ENCODE results near the gene TXNDC5. TPM values are rescaled to one million over a fixed set of nuclear protein-coding genes. Genes with fewer than 3 reads are reported as not detected.

Gene TXNDC5
- total RNA-seq, 2 donors from 2014 or later = 151 to 172 TPM

- peaks cover 42% of the 10 kb centered on the region for H3K36me3 ChIP-seq
- no peak for DNase-seq (ENCODE audit: low spot score)
- H3K9me3 ChIP-seq = no peaks in the 10 kb centered on the region
- H3K27ac ChIP-seq = no peak overlapping the region
- no peak for TF ChIP-seq CTCF (IDR thresholded peaks at IDR 0.05)
- H3K4me1 ChIP-seq (ENCODE audit: control insufficient read depth in 1 of 2, low read depth in 2 of 2) = peaks cover 7 to 15% of the 10 kb centered on the region in 2 donors
- H3K27me3 ChIP-seq (replicated peaks; ENCODE audit: insufficient read depth) = no peaks in the 10 kb centered on the region
- no peak overlapping the region for H3K4me3 ChIP-seq
- ATAC-seq (ENCODE audit: insufficient number of reproducible peaks, low FRiP score, low read depth) = no peak
Observed at GRCh38 chr6:7905416-7905815, 5.2 kb downstream of the TXNDC5 start.

DNA sequence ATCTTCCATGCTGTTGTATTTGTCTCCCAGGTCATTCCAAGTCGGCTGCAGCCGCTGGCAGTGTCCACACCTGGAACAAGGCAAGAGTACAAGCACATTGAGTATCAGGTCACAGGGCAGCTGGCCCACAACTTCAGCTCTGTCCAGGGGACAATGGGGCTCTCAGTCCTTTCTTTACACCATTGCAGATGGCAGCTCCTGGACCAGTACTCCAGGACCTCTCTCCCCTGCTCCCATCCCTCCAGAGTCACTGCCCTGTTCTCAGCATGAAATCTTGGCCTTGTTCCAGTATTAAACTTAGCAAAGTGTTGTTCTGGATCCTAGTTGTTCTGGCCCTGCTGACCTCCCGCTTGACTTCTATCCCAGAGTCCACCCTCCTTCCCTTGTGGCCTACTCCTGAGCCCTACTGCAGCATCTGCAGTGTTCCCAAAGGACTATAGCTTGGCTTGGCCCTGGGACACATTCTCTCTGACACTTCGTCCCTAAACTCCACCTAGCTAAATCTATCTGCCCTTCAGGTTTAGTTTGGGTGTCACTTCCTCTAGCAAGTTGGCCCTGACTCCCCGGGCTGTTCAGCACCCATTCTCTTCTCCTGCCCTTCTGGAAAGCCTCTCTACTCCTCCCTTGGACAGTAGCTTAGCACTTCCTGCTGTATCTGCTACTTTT is 5.8 kb downstream of the TXNDC5 start:
- no peak for TF ChIP-seq CTCF (IDR thresholded peaks at IDR 0.05)
- Histone ChIP-seq H3K27ac (no peak overlapping the region), H3K9me3 (no peaks in the 10 kb centered on the region), H3K4me1 (ENCODE audit: control insufficient read depth in 1 of 2, low read depth in 2 of 2) (peaks cover 7 to 15% of the 10 kb centered on the region in 2 donors), H3K4me3 (no peak overlapping the region), H3K27me3 (replicated peaks; ENCODE audit: insufficient read depth) (no peaks in the 10 kb centered on the region), H3K36me3 (peaks cover 44% of the 10 kb centered on the region)
- DNase-seq (ENCODE audit: low spot score) (no peak), ATAC-seq (ENCODE audit: insufficient number of reproducible peaks, low FRiP score, low read depth) (no peak)

DNA sequence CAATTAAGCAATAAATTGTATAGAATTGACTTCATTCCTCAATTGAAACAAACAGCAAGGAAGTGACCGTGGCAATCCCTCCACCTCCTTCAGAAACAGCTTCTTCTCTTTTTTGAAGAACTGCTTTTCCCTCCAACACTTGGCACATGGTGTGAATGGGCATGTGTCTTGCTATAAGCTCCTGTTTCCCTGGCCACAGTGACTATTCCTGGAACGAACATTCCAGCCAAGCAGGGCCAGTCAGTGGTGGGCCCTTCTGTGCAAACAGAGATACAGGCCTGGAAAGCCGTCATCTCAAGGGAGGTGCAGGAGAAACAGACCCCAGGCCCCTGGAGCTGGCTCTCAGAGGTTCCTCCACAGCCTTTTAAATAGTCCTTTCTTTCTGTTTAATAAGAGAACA is 6.9 kb downstream of the TXNDC5 start:
- Histone ChIP-seq H3K4me3 (no peak overlapping the region), H3K27ac (no peak overlapping the region), H3K36me3 (peaks cover 49% of the 10 kb centered on the region), H3K4me1 (ENCODE audit: control insufficient read depth in 1 of 2, low read depth in 2 of 2) (peaks cover 0 to 5% of the 10 kb centered on the region in 2 donors), H3K27me3 (replicated peaks; ENCODE audit: insufficient read depth) (no peaks in the 10 kb centered on the region), H3K9me3 (no peaks in the 10 kb centered on the region)
- no peak for ATAC-seq (ENCODE audit: insufficient number of reproducible peaks, low FRiP score, low read depth)
- DNase-seq (ENCODE audit: low spot score) = no peak
- no peak for TF ChIP-seq CTCF (IDR thresholded peaks at IDR 0.05)

- TF ChIP-seq CTCF (IDR thresholded peaks at IDR 0.05) = no peak
- Histone ChIP-seq H3K9me3 (no peaks in the 10 kb centered on the region), H3K36me3 (peaks cover 57% of the 10 kb centered on the region), H3K4me1 (ENCODE audit: control insufficient read depth in 1 of 2, low read depth in 2 of 2) (no peaks in the 10 kb centered on the region), H3K4me3 (no peak overlapping the region), H3K27me3 (replicated peaks; ENCODE audit: insufficient read depth) (no peaks in the 10 kb centered on the region), H3K27ac (no peak overlapping the region)
- no peak for DNase-seq (ENCODE audit: low spot score)
- no peak for ATAC-seq (ENCODE audit: insufficient number of reproducible peaks, low FRiP score, low read depth)
Observed at GRCh38 chr6:7902867-7903266, 7.7 kb downstream of the TXNDC5 start.

- Histone ChIP-seq H3K4me1 (ENCODE audit: control insufficient read depth in 1 of 2, low read depth in 2 of 2) (no peaks in the 10 kb centered on the region), H3K4me3 (no peak overlapping the region), H3K36me3 (peaks cover 62% of the 10 kb centered on the region), H3K27me3 (replicated peaks; ENCODE audit: insufficient read depth) (no peaks in the 10 kb centered on the region), H3K9me3 (no peaks in the 10 kb centered on the region), H3K27ac (no peak overlapping the region)
- DNase-seq (ENCODE audit: low spot score) = no peak
- TF ChIP-seq CTCF (IDR thresholded peaks at IDR 0.05) = no peak
- no peak for ATAC-seq (ENCODE audit: insufficient number of reproducible peaks, low FRiP score, low read depth)
Observed at GRCh38 chr6:7902221-7902620, 8.4 kb downstream of the TXNDC5 start.
